Ishikawa (cell line): Measurements from ENCODE around the gene ILDR1.

Experiments
- CEBPB ChIP-seq: IDR thresholded peaks from 2 replicates; pipeline ENCODE4 v1.6.1; 2012
- CREB1 ChIP-seq: IDR thresholded peaks from 2 replicates; pipeline ENCODE4 v1.6.1; 2012; ENCODE audit warnings: low read depth
- EGR1 ChIP-seq: IDR thresholded peaks from 2 replicates; pipeline ENCODE4 v1.6.1; 2012
- EP300 ChIP-seq: IDR thresholded peaks from 2 replicates; pipeline ENCODE4 v1.6.1; 2012; ENCODE audit warnings: borderline replicate concordance
- FOXM1 ChIP-seq: IDR thresholded peaks from 2 replicates; pipeline ENCODE4 v1.6.1; 2012; ENCODE audit warnings: low read depth, borderline replicate concordance
- MAX ChIP-seq: IDR thresholded peaks from 2 replicates; pipeline ENCODE4 v1.6.1; 2012
- NFIC ChIP-seq: IDR thresholded peaks from 2 replicates; pipeline ENCODE4 v1.6.1; 2012
- RAD21 ChIP-seq: IDR thresholded peaks from 2 replicates; pipeline ENCODE4 v1.6.1; 2012; ENCODE audit warnings: low read depth
- REST ChIP-seq: IDR thresholded peaks from 2 replicates; pipeline ENCODE4 v1.6.1; 2012; ENCODE audit warnings: low read depth, mild to moderate bottlenecking
- TAF1 ChIP-seq: IDR thresholded peaks from 2 replicates; pipeline ENCODE4 v1.6.1; 2012; ENCODE audit warnings: low read depth, mild to moderate bottlenecking
- TCF12 ChIP-seq: IDR thresholded peaks from 2 replicates; pipeline ENCODE4 v1.6.1; 2012; ENCODE audit warnings: low read depth
- TEAD4 ChIP-seq: IDR thresholded peaks from 2 replicates; pipeline ENCODE4 v1.6.1; 2012
- USF1 ChIP-seq: IDR thresholded peaks from 2 replicates; pipeline ENCODE4 v1.6.1; 2012
- YY1 ChIP-seq: IDR thresholded peaks from 2 replicates; pipeline ENCODE4 v1.6.1; 2012; ENCODE audit warnings: low read depth
- ZBTB7A ChIP-seq: IDR thresholded peaks from 2 replicates; pipeline ENCODE4 v1.6.1; 2012; ENCODE audit warnings: low read depth

ILDR1 gene

GRCh38 chr3:122066331-122067213 lies 44.5 kb upstream of the ILDR1 start:
- TF ChIP-seq CEBPB (no peak), RAD21 (no peak), EP300 (no peak), FOXM1 (no peak), YY1 (no peak), NFIC (no peak), TAF1 (no peak), MAX (no peak), CREB1 (no peak), ZBTB7A (no peak), EGR1 (no peak), REST (no peak)

- no peak for TF ChIP-seq YY1
- TF ChIP-seq MAX, result no peak
- TF ChIP-seq CREB1, result no peak
- no peak for TF ChIP-seq CEBPB
- no peak for TF ChIP-seq USF1
- no peak for TF ChIP-seq TEAD4
- TF ChIP-seq TCF12, result no peak
- no peak for TF ChIP-seq REST
- TF ChIP-seq EGR1, result no peak
- no peak for TF ChIP-seq ZBTB7A
- TF ChIP-seq RAD21, result no peak
These were observed 42.3 kb upstream of the ILDR1 start for GRCh38 chr3:122064326-122064725.

GRCh38 chr3:122063908-122064307 lies 41.9 kb upstream of the ILDR1 start:
- TF ChIP-seq EGR1 (no peak), REST (no peak), RAD21 (no peak), FOXM1 (no peak), NFIC (no peak), YY1 (no peak), CREB1 (no peak), CEBPB (no peak), TAF1 (no peak), MAX (no peak), USF1 (no peak), EP300 (no peak), TEAD4 (no peak), ZBTB7A (no peak)

- TF ChIP-seq NFIC (no peak), EP300 (no peak), TAF1 (no peak), TEAD4 (no peak), CREB1 (no peak), TCF12 (no peak), CEBPB (no peak), RAD21 (no peak), REST (no peak), YY1 (no peak), USF1 (no peak), FOXM1 (no peak), MAX (no peak), EGR1 (no peak), ZBTB7A (no peak)
These were observed 38.1 kb upstream of the ILDR1 start for GRCh38 chr3:122060040-122060698.
